ENCODE measurements around the gene ERCC2. TPM values are rescaled to one million over a fixed set of nuclear protein-coding genes. Genes with fewer than 3 reads are reported as not detected.

Gene ERCC2
- total and polyA plus RNA-seq, 2 experiments from 2014 or later, result 33.3 to 81.1 TPM

DNA sequence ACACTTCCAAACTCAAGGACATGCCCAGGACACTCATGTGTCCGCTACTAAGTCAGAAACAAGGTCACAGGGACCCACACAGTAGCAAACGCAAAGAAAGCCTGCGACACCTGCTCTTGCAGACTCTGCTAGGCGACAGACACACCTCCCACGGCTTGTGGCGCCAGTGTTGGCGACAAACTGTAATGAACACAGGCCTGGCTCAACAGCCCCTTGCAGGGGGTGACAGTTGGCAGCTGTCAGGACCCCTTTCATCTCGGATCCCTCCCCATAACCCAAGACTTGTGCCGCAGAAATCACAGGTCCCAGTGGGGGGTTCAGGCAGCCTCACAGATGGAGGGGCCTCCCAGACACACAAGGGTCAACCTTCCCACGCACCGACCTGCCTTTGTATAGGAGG is 48.1 kb downstream of the ERCC2 start:
- H3K4me3 ChIP-seq, result no peak overlapping the region

More for the DNA sequence above, 48.1 kb downstream of the ERCC2 start:
- ATAC-seq (no peak), DNase-seq (ENCODE audit: low spot score) (no peak)
- H3K27me3 ChIP-seq (ENCODE audit: insufficient read depth), result peaks cover 40% of the 10 kb centered on the region
- no peaks in the 10 kb centered on the region for H3K9me2 ChIP-seq (ENCODE audit: insufficient read depth)
- no peak overlapping the region for H3K27ac ChIP-seq (ENCODE audit: low read depth)
- Mint-ChIP-seq H3K4me1 (peaks cover 14% of the 10 kb centered on the region), H3K27ac (no peak overlapping the region), H3K27me3 (ENCODE audit: insufficient read depth, low read depth, poor library complexity) (peaks cover 42% of the 10 kb centered on the region), H3K9me3 (no peaks in the 10 kb centered on the region; the same call in 2 of the 3 replicates), H3K4me3 (no peak overlapping the region), H3K36me3 (ENCODE audit: low read depth) (no peaks in the 10 kb centered on the region)
- H4K20me1 ChIP-seq (replicated peaks; ENCODE audit: insufficient read depth), result no peaks in the 10 kb centered on the region
- no peaks in the 10 kb centered on the region for H3K36me3 ChIP-seq (ENCODE audit: insufficient read depth)
- H2AFZ ChIP-seq, result no peak overlapping the region
- H3K79me2 ChIP-seq (replicated peaks; ENCODE audit: insufficient read depth), result no peaks in the 10 kb centered on the region
- peaks cover 21% of the 10 kb centered on the region; the same call in 1 of the 2 replicates for H3F3A ChIP-seq (replicated peaks; ENCODE audit: low read depth)
- TF ChIP-seq, protein P1, sequence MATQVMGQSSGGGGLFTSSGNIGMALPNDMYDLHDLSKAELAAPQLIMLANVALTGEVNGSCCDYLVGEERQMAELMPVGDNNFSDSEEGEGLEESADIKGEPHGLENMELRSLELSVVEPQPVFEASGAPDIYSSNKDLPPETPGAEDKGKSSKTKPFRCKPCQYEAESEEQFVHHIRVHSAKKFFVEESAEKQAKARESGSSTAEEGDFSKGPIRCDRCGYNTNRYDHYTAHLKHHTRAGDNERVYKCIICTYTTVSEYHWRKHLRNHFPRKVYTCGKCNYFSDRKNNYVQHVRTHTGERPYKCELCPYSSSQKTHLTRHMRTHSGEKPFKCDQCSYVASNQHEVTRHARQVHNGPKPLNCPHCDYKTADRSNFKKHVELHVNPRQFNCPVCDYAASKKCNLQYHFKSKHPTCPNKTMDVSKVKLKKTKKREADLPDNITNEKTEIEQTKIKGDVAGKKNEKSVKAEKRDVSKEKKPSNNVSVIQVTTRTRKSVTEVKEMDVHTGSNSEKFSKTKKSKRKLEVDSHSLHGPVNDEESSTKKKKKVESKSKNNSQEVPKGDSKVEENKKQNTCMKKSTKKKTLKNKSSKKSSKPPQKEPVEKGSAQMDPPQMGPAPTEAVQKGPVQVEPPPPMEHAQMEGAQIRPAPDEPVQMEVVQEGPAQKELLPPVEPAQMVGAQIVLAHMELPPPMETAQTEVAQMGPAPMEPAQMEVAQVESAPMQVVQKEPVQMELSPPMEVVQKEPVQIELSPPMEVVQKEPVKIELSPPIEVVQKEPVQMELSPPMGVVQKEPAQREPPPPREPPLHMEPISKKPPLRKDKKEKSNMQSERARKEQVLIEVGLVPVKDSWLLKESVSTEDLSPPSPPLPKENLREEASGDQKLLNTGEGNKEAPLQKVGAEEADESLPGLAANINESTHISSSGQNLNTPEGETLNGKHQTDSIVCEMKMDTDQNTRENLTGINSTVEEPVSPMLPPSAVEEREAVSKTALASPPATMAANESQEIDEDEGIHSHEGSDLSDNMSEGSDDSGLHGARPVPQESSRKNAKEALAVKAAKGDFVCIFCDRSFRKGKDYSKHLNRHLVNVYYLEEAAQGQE (IDR thresholded peaks at IDR 0.05; ENCODE audit: unreplicated experiment), result no peak
- TF ChIP-seq, protein P2, sequence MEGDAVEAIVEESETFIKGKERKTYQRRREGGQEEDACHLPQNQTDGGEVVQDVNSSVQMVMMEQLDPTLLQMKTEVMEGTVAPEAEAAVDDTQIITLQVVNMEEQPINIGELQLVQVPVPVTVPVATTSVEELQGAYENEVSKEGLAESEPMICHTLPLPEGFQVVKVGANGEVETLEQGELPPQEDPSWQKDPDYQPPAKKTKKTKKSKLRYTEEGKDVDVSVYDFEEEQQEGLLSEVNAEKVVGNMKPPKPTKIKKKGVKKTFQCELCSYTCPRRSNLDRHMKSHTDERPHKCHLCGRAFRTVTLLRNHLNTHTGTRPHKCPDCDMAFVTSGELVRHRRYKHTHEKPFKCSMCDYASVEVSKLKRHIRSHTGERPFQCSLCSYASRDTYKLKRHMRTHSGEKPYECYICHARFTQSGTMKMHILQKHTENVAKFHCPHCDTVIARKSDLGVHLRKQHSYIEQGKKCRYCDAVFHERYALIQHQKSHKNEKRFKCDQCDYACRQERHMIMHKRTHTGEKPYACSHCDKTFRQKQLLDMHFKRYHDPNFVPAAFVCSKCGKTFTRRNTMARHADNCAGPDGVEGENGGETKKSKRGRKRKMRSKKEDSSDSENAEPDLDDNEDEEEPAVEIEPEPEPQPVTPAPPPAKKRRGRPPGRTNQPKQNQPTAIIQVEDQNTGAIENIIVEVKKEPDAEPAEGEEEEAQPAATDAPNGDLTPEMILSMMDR (conservative IDR thresholded peaks at IDR 0.05; ENCODE audit: low read depth in 2 of 2), result no peak
- no peak for TF ChIP-seq CREB1 (CRISPR knock-in tag; IDR thresholded peaks at IDR 0.05; ENCODE audit: low read depth)
- TF ChIP-seq ZNF331 (CRISPR knock-in tag; IDR thresholded peaks at IDR 0.05; ENCODE audit: low read depth), result no peak
- TF ChIP-seq, protein P3, sequence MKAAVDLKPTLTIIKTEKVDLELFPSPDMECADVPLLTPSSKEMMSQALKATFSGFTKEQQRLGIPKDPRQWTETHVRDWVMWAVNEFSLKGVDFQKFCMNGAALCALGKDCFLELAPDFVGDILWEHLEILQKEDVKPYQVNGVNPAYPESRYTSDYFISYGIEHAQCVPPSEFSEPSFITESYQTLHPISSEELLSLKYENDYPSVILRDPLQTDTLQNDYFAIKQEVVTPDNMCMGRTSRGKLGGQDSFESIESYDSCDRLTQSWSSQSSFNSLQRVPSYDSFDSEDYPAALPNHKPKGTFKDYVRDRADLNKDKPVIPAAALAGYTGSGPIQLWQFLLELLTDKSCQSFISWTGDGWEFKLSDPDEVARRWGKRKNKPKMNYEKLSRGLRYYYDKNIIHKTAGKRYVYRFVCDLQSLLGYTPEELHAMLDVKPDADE (IDR thresholded peaks at IDR 0.05), result no peak
- TF ChIP-seq JUNB (IDR thresholded peaks at IDR 0.05; ENCODE audit: unreplicated experiment), result no peak
- no peak for TF ChIP-seq EZH2phosphoT487 (IDR thresholded peaks at IDR 0.05; ENCODE audit: unreplicated experiment)
- TF ChIP-seq POLR2AphosphoS5 (IDR thresholded peaks at IDR 0.05; ENCODE audit: low read depth), result no peak
- TF ChIP-seq NANOG (IDR thresholded peaks at IDR 0.05; ENCODE audit: borderline replicate concordance), result no peak
- TF ChIP-seq STAT1 (IDR thresholded peaks at IDR 0.05; ENCODE audit: unreplicated experiment), result no peak
- no peak for TF ChIP-seq ZNF114 (CRISPR knock-in tag; IDR thresholded peaks at IDR 0.05)
- no peak overlapping the region for H3K4me2 ChIP-seq
- peaks cover 18% of the 10 kb centered on the region for H3K4me1 ChIP-seq (ENCODE audit: insufficient read depth)

All from GM23338 (cell line).